ENCODE data around the gene ANKFN1.

ANKFN1 gene

DNA sequence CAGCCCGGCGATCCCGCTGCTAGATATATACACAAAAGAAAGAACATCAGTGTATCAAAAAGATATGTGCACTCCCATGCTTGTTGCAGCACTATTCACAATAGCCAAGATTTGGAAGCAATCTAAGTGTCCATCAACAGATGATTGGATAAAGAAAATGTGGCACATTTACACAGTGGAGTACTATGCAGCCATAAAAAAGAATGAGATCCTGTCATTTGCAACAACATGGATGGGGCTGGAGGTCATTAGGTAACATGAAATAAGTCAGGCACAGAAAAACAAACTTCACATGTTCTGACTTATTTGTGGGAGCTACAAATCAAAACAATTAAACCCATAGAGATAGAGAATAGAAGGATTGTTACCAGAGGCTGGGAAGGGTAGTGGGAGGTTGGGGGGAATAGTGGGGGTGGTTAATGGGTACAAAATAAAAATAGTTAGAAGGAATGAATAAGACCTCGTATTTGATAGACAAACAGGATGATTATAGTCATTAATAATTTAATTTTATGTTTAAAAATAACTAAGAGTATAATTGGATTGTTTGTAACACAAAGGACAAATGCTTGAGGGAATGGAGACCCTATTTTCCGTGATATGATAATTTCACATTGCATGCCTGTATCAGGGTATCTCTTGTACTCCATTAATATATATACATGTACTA lies 263.5 kb downstream of the ANKFN1 start:
- TF ChIP-seq, protein P1, sequence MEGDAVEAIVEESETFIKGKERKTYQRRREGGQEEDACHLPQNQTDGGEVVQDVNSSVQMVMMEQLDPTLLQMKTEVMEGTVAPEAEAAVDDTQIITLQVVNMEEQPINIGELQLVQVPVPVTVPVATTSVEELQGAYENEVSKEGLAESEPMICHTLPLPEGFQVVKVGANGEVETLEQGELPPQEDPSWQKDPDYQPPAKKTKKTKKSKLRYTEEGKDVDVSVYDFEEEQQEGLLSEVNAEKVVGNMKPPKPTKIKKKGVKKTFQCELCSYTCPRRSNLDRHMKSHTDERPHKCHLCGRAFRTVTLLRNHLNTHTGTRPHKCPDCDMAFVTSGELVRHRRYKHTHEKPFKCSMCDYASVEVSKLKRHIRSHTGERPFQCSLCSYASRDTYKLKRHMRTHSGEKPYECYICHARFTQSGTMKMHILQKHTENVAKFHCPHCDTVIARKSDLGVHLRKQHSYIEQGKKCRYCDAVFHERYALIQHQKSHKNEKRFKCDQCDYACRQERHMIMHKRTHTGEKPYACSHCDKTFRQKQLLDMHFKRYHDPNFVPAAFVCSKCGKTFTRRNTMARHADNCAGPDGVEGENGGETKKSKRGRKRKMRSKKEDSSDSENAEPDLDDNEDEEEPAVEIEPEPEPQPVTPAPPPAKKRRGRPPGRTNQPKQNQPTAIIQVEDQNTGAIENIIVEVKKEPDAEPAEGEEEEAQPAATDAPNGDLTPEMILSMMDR (IDR thresholded peaks at IDR 0.05; ENCODE audit: low read depth, low read length, missing control alignments) = no peak
- no peak for DNase-seq (ENCODE audit: extremely low read depth, low read depth)
- no peak overlapping the region for H3K4me3 ChIP-seq (replicated peaks; ENCODE audit: low read depth, low read length)

DNA sequence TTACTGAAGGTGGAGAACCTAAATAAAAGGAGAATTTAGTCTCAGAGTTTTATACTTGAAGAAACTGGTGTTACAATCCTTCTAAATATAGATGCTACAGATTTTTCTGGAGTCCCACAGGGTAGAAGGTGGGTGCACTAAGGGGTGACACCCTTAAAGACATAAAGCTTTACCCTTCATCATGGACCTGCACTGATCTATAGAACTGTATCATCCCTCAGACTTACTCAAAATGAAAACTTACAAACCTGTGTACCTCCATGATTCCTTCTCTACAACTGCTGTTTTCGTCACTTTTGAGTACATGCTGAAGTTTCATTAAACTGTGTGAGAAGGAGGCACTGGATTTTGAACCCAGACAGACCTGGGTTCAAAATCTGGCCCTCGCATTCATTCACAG lies 270.7 kb downstream of the ANKFN1 start:
- no peak overlapping the region for H3K4me3 ChIP-seq (replicated peaks; ENCODE audit: low read depth, low read length)
- TF ChIP-seq, protein P1 (IDR thresholded peaks at IDR 0.05; ENCODE audit: low read depth, low read length, missing control alignments) = no peak
- DNase-seq (ENCODE audit: extremely low read depth, low read depth) = no peak

DNA sequence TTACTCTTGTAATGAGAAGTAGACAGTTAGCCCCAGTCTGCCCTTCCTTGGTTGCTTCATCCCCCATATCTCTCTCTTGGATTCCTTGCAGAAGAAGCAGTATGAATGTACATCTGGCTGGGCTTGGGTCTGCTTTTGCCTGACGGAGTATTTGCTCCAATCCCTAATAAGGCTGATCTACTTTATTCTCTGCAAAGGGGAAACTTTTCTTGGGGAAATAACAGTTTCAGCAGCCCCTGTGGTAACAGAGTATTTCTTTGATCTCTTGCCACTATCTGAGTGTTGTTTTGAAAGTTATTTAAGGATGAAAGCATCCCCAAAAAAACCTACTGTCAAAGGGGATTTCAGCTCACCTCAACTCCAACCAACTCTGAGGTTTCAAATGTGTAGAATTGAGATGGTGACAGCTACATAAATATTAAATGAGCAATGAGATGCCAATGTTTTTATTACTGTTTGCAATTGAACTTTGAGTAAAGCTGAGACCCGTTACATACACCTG lies 271.3 kb downstream of the ANKFN1 start:
- TF ChIP-seq, protein P1 (IDR thresholded peaks at IDR 0.05; ENCODE audit: low read depth, low read length, missing control alignments) = no peak
- no peak for DNase-seq (ENCODE audit: extremely low read depth, low read depth)

DNA sequence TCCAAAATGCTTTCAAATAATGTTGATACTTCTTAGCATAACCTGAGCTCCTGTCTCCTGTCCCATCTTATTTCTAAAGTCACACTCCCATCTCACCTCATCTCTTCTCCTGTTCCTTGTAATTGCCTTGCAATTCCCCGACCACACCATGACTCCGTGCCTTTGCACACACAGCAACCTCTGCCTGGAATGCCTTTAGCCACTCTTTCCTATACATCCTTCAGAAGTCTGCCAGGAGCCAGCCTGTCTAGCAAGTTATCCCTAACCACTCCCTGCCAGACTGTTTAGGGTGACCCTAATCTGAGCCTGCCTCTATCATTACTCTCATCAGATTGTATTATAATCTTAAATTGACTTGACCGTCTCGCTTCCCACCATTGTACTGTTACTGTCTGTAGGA lies 272.2 kb downstream of the ANKFN1 start:
- TF ChIP-seq, protein P1 (IDR thresholded peaks at IDR 0.05; ENCODE audit: low read depth, low read length, missing control alignments) = no peak
- DNase-seq (ENCODE audit: extremely low read depth, low read depth) = no peak
- no peak overlapping the region for H3K4me3 ChIP-seq (replicated peaks; ENCODE audit: low read depth, low read length)

More for the DNA sequence above, 271.3 kb downstream of the ANKFN1 start:
- no peak overlapping the region for H3K4me3 ChIP-seq (replicated peaks; ENCODE audit: low read depth, low read length)

DNA sequence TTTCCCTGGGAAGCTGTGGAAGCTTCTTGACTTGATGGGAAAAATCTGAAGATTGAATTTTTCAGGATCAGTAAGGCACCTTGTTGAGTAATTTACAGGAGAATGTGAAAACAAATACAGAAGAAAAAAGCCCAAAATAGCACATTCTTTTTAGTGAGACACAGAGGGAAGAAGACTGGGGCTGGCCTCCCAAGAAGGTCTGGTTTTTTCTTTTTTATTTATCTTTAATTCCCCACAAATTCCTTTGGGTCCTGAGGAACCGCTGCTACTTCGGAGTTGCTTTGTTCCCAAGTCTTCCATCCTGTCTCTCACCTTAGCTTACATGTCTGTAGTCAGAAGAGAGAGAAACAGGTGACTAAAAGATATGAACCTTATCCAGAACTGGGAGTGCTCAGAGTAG lies 273.6 kb downstream of the ANKFN1 start:
- TF ChIP-seq, protein P1 (IDR thresholded peaks at IDR 0.05; ENCODE audit: low read depth, low read length, missing control alignments) = no peak
- DNase-seq (ENCODE audit: extremely low read depth, low read depth) = no peak
- H3K4me3 ChIP-seq (replicated peaks; ENCODE audit: low read depth, low read length) = no peak overlapping the region

DNA sequence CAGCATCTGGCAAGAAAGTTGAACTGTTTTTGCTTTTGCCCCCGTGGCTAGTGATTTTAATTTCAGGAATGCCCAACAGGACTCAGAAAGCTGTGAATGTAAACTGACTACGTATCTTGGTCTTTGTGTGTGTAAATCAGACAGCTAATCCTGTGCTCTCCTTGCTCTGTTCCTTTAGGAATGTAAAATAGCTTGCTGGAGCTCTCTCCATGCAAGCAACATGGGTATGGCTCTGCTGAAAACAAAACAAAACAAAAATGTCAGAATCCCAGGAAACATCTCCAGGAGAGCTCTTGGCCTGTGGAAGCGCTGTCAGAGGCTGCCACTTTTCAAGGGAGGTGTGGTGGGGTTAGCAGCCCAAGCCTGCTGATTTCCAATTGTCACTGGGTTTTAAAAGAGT lies 278.5 kb downstream of the ANKFN1 start:
- H3K4me3 ChIP-seq (replicated peaks; ENCODE audit: low read depth, low read length) = no peak overlapping the region
- no peak for DNase-seq (ENCODE audit: extremely low read depth, low read depth)
- TF ChIP-seq, protein P1 (IDR thresholded peaks at IDR 0.05; ENCODE audit: low read depth, low read length, missing control alignments) = no peak

DNA sequence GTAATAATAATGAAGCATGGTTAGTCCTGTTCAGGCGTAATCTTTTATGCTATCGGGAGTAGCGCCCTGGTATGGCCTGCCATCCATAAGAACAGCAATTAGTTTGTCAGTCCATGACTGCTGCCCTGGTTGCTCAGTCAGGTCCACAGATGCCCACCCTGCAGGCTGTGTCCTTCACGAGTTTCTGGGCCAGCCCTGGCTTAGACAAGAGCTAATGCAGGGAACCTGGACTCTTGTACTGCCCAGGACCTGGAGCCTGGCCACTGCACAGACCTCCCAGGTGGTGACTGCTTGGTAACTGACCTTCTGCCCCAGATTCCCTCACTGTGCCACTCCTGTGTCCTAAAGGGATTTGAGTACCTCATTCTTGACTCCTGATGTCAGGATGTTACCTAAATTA lies 279.2 kb downstream of the ANKFN1 start:
- TF ChIP-seq, protein P1 (IDR thresholded peaks at IDR 0.05; ENCODE audit: low read depth, low read length, missing control alignments) = no peak
- no peak for DNase-seq (ENCODE audit: extremely low read depth, low read depth)
- no peak overlapping the region for H3K4me3 ChIP-seq (replicated peaks; ENCODE audit: low read depth, low read length)
